ENCODE data around the gene CRYBA1. TPM values are rescaled to one million over a fixed set of nuclear protein-coding genes. Genes with fewer than 3 reads are reported as not detected.

Gene CRYBA1
- total RNA-seq, 1 donor from 2014 or later = not detected

GRCh38 chr17:29210879-29211278, 35.8 kb upstream of the CRYBA1 start:
- no peak overlapping the region for H3K4me2 ChIP-seq (ENCODE audit: low read length)
- no peaks in the 10 kb centered on the region for H3K36me3 Mint-ChIP-seq (ENCODE audit: low read depth, unreplicated experiment)

DNA sequence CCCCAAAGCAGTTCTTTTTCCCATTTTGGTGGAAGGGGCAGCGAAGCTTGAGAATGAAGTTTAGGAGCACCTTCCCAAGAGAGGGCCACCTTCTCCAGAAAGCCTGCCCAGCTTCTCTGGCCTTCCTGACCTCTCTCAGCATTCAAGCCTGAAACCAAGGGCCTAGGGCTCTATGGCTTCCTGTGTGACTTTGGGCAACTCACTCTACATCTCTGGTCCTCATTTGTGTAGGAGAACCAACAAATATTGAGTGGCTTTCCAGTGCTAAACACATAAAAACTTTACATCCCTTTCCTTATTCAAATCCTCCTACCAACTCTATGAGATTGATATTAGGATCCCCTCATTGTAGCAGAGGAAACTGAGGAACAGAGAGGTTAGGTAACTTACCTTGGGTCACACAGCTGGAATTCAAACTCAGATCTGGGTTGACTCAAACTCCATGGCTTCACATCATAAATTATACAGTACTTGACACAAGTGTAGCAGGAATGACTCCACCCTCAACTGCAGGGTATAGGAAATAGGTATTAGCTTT, 34.5 kb upstream of the CRYBA1 start:
- Histone ChIP-seq H3K4me2 (ENCODE audit: low read length) (no peak overlapping the region), H3K9me3 (ENCODE audit: insufficient read depth, low read depth, low read length) (no peaks in the 10 kb centered on the region), H3K79me2 (ENCODE audit: insufficient read depth, low read length) (no peaks in the 10 kb centered on the region), H3K27me3 (ENCODE audit: insufficient read depth, low read length) (no peaks in the 10 kb centered on the region), H3K27ac (ENCODE audit: low read depth, low read length) (no peak overlapping the region), H3K4me1 (ENCODE audit: insufficient read depth, low read length) (no peaks in the 10 kb centered on the region), H3K9ac (ENCODE audit: low read length) (no peak overlapping the region), H3K36me3 (ENCODE audit: insufficient read depth, low read length) (no peaks in the 10 kb centered on the region), H2AFZ (ENCODE audit: low read depth, low read length) (no peak overlapping the region), H3K4me3 (ENCODE audit: insufficient read depth, low read depth, low read length) (no peak overlapping the region), H4K20me1 (ENCODE audit: insufficient read depth, low read length) (no peaks in the 10 kb centered on the region)
- Mint-ChIP-seq H3K27me3 (ENCODE audit: low read depth, unreplicated experiment) (no peaks in the 10 kb centered on the region), H3K36me3 (ENCODE audit: low read depth, unreplicated experiment) (no peaks in the 10 kb centered on the region), H3K27ac (ENCODE audit: unreplicated experiment) (no peak overlapping the region), H3K9me3 (ENCODE audit: unreplicated experiment) (no peaks in the 10 kb centered on the region), H3K4me1 (ENCODE audit: low read depth, unreplicated experiment) (peaks cover 11% of the 10 kb centered on the region), H3K4me3 (ENCODE audit: unreplicated experiment) (no peak overlapping the region)
- TF ChIP-seq EZH2 (IDR thresholded peaks at IDR 0.05; ENCODE audit: insufficient read depth, low read length) = no peak
- TF ChIP-seq, protein P1, sequence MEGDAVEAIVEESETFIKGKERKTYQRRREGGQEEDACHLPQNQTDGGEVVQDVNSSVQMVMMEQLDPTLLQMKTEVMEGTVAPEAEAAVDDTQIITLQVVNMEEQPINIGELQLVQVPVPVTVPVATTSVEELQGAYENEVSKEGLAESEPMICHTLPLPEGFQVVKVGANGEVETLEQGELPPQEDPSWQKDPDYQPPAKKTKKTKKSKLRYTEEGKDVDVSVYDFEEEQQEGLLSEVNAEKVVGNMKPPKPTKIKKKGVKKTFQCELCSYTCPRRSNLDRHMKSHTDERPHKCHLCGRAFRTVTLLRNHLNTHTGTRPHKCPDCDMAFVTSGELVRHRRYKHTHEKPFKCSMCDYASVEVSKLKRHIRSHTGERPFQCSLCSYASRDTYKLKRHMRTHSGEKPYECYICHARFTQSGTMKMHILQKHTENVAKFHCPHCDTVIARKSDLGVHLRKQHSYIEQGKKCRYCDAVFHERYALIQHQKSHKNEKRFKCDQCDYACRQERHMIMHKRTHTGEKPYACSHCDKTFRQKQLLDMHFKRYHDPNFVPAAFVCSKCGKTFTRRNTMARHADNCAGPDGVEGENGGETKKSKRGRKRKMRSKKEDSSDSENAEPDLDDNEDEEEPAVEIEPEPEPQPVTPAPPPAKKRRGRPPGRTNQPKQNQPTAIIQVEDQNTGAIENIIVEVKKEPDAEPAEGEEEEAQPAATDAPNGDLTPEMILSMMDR (IDR thresholded peaks at IDR 0.05; ENCODE audit: insufficient read depth, low read depth, low read length) = no peak
- FAIRE-seq (no peak), DNase-seq (ENCODE audit: low read depth) (no peak)

More at GRCh38 chr17:29210879-29211278, 35.8 kb upstream of the CRYBA1 start:
- Histone ChIP-seq H3K36me3 (ENCODE audit: insufficient read depth, low read length) (no peaks in the 10 kb centered on the region), H3K27ac (ENCODE audit: low read depth, low read length) (no peak overlapping the region), H3K4me3 (ENCODE audit: insufficient read depth, low read depth, low read length) (no peak overlapping the region), H4K20me1 (ENCODE audit: insufficient read depth, low read length) (no peaks in the 10 kb centered on the region), H3K9ac (ENCODE audit: low read length) (no peak overlapping the region), H3K27me3 (ENCODE audit: insufficient read depth, low read length) (no peaks in the 10 kb centered on the region), H3K4me1 (ENCODE audit: insufficient read depth, low read length) (no peaks in the 10 kb centered on the region), H3K9me3 (ENCODE audit: insufficient read depth, low read depth, low read length) (no peaks in the 10 kb centered on the region), H2AFZ (ENCODE audit: low read depth, low read length) (no peak overlapping the region), H3K79me2 (ENCODE audit: insufficient read depth, low read length) (no peaks in the 10 kb centered on the region)
- H3K4me1 Mint-ChIP-seq (ENCODE audit: low read depth, unreplicated experiment) = peaks cover 5% of the 10 kb centered on the region
- FAIRE-seq = no peak
- no peak for TF ChIP-seq EZH2 (IDR thresholded peaks at IDR 0.05; ENCODE audit: insufficient read depth, low read length)
- TF ChIP-seq, protein P1 (IDR thresholded peaks at IDR 0.05; ENCODE audit: insufficient read depth, low read depth, low read length) = no peak
- H3K4me3 Mint-ChIP-seq (ENCODE audit: unreplicated experiment) = no peak overlapping the region
- DNase-seq (ENCODE audit: low read depth) = no peak
- no peaks in the 10 kb centered on the region for H3K27me3 Mint-ChIP-seq (ENCODE audit: low read depth, unreplicated experiment)
- no peak overlapping the region for H3K27ac Mint-ChIP-seq (ENCODE audit: unreplicated experiment)
- no peaks in the 10 kb centered on the region for H3K9me3 Mint-ChIP-seq (ENCODE audit: unreplicated experiment)

DNA sequence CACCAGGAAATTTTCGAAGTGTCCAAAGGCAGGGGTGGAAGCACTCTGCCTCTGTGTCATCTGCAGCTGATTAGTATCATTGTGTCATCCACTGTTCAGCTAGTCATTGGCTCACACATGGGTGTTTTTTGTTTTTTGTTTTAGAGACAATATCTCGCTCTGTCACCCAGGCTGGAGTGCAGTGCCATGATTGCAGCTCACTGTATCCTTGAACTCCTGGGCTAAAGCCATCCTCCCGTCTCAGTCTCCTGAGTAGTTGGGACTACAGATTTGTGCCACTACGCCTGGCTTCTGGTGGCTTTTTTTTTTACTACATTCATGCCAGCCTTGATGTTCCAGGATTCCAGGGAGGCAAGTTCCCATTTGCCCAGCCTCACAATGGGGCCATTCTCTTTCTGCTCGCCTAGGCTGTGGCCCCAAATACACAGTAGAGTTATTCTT, 34.0 kb upstream of the CRYBA1 start:
- FAIRE-seq (peak; percentile 23), DNase-seq (ENCODE audit: low read depth) (no peak)
- H3K9me3 Mint-ChIP-seq (ENCODE audit: unreplicated experiment) = no peaks in the 10 kb centered on the region
- Histone ChIP-seq H3K4me3 (ENCODE audit: insufficient read depth, low read depth, low read length) (no peak overlapping the region), H3K4me1 (ENCODE audit: insufficient read depth, low read length) (no peaks in the 10 kb centered on the region), H3K9me3 (ENCODE audit: insufficient read depth, low read depth, low read length) (no peaks in the 10 kb centered on the region), H3K9ac (ENCODE audit: low read length) (no peak overlapping the region), H3K36me3 (ENCODE audit: insufficient read depth, low read length) (no peaks in the 10 kb centered on the region), H3K27ac (ENCODE audit: low read depth, low read length) (no peak overlapping the region), H3K4me2 (ENCODE audit: low read length) (no peak overlapping the region), H3K27me3 (ENCODE audit: insufficient read depth, low read length) (no peaks in the 10 kb centered on the region), H4K20me1 (ENCODE audit: insufficient read depth, low read length) (no peaks in the 10 kb centered on the region), H2AFZ (ENCODE audit: low read depth, low read length) (no peak overlapping the region), H3K79me2 (ENCODE audit: insufficient read depth, low read length) (no peaks in the 10 kb centered on the region)
- TF ChIP-seq, protein P1 (IDR thresholded peaks at IDR 0.05; ENCODE audit: insufficient read depth, low read depth, low read length) = no peak
- TF ChIP-seq EZH2 (IDR thresholded peaks at IDR 0.05; ENCODE audit: insufficient read depth, low read length) = no peak
- no peaks in the 10 kb centered on the region for H3K36me3 Mint-ChIP-seq (ENCODE audit: low read depth, unreplicated experiment)
- peaks cover 15% of the 10 kb centered on the region for H3K4me1 Mint-ChIP-seq (ENCODE audit: low read depth, unreplicated experiment)
- H3K27ac Mint-ChIP-seq (ENCODE audit: unreplicated experiment) = no peak overlapping the region
- H3K4me3 Mint-ChIP-seq (ENCODE audit: unreplicated experiment) = no peak overlapping the region
- no peaks in the 10 kb centered on the region for H3K27me3 Mint-ChIP-seq (ENCODE audit: low read depth, unreplicated experiment)

Measured in astrocyte (in vitro differentiated cells and primary cell).